Measurements from ENCODE around the gene OPN5. TPM values are rescaled to one million over a fixed set of nuclear protein-coding genes. Genes with fewer than 3 reads are reported as not detected.
A peak's percentile ranks its signal among the peaks of the same experiment; 100 is the strongest.

The OPN5 gene
- total RNA-seq, 1 experiment from 2014 or later, result not detected

DNA sequence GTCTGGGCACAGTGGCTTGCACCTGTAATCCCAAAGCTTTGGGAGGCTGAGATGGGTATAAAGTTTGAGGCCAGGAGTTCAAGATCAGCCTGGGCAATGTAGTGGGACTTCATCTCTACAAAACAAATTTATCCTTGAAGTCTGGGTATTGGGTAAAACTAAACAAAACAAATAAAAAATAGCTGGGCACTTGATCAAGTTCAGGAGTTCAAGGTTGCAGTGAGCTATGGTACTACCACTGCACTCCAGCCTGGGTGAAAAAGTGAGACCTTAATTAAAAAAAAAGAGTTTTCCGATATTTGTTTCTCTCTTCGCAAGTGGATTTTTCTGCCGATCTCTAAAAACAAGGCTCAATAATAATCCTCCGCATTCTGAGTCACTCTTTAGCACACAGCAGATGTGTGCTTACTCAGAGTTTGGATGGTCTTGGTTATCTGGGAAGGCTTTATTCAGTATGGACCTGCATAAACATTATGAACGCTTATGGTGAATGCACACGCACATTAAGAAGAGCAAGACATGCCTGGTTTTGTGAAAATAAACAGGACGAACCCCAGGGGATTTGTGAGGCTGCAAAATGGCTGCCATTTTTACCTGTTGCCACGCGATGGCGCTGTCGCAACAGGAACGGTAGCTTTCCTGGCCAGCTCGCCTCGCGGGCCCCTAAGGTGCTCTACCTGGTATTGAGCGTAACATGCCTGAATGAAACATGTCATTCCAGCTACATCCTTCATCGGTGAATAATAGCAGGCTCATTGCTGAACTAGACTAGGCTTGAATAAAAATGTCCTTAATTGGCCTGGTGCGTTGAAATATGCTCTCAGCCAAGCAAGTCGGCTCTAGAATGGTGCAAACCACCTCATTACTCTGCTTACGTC lies 6.0 kb downstream of the OPN5 start:
- DNase-seq (ENCODE audit: low read depth), result peak; percentile 50

- DNase-seq (ENCODE audit: low read depth), result no peak
Observed at GRCh38 chr6:47788498-47788884, 6.7 kb downstream of the OPN5 start.

- DNase-seq (ENCODE audit: low read depth), result no peak
Observed at GRCh38 chr6:47789553-47789952, 7.7 kb downstream of the OPN5 start.

GRCh38 chr6:47792216-47792733 lies 10.4 kb downstream of the OPN5 start:
- no peak for DNase-seq (ENCODE audit: low read depth)

- DNase-seq (ENCODE audit: low read depth), result no peak
Observed at GRCh38 chr6:47794577-47795135, 12.8 kb downstream of the OPN5 start.

- DNase-seq (ENCODE audit: low read depth), result no peak
Observed at GRCh38 chr6:47801984-47802383, 20.2 kb downstream of the OPN5 start.

DNA sequence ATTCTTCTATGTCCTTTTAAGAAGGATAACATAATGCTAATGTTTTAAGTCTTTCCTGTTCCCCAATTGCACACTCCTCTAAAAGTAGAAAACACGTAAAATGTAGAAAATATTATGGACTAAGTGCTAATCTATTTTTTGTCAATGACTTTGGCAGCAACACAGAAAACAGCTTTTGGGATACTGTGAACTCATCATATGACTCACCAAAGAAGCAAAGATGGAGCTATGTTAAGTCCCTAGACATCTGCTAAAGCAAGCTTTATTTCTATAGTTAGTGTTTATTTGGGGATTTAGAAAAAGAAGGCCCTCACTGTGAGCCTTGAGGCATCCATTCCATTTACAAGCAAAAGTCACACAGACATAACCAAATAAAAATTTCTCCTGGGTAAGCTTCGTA lies 23.0 kb downstream of the OPN5 start:
- DNase-seq (ENCODE audit: low read depth), result no peak

DNA sequence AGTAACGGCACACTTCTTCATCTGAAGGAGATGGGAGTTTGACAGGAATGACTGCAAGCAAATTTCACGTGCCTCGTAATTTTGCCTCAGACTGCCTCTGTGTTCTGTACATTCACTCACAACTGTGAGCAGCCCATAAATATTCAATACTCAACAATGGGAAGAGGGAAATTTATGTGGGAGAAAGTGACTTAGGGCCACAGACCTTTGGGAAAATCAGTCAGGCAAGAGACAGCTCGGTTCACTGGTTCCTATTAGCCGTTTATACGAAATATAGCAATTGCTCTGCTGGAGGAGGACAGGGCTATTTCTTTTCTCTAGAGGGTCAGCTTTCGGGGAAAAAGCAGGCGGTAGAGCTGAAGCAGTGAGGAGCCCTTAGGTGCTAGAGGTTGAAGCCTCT lies 28.0 kb downstream of the OPN5 start:
- DNase-seq (ENCODE audit: low read depth), result no peak

DNA sequence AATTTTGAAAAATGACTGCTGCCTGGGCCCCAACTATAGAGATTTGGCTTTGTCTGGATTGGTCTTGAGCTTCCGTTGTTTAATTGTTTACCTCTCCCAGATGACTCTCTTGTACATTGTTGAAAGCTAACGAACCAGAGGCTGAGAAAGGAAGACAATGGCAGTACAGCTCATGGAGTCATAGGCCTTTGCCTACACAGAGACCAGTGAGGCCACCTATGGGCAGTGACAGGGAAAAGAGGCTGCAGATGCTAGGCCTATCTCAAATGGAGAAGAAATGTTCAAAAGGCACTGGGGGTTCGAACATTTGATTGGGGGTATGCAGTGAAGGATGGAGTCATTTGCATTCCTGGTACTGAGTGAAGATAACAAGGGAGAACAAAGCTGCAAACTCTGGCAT lies 29.1 kb downstream of the OPN5 start:
- DNase-seq (ENCODE audit: low read depth), result no peak

DNA sequence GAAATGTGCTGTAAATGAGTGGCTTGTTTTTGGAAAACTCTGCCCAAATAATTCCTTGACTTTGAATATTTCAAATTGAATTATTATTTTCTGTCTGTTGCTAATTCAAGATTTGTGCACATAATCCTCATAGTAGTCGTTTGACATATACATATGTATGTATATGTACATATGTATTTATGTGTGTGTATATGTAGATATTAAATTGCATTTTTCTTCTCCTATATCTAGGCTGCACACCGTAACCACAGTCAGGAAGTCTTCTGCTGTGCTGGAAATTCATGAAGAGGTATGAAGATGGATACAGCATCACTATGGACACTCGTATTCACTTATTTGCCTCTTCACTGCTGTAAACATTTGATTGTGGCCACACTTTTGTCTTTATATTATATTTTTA lies 29.6 kb downstream of the OPN5 start:
- DNase-seq (ENCODE audit: low read depth), result no peak

DNA sequence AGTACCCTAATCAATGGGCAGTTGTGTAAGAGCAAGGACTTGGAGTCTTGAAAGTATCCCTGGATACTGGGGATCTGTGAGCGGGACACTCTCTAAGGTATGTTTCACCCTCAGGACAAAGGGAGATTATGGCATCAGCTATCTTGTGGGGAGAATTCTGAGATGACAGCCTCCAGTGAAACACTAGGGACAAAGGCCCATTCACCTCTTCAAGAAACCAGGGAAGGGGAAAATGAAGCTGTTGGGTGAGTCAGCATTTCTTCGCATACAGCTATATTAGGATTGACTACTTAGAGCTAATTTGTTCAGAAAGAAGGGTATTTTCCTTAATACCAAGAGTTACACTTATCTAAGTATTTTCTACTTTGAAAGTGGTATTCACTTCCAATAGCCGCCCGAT lies 35.9 kb downstream of the OPN5 start:
- DNase-seq (ENCODE audit: low read depth), result peak; percentile 33

DNA sequence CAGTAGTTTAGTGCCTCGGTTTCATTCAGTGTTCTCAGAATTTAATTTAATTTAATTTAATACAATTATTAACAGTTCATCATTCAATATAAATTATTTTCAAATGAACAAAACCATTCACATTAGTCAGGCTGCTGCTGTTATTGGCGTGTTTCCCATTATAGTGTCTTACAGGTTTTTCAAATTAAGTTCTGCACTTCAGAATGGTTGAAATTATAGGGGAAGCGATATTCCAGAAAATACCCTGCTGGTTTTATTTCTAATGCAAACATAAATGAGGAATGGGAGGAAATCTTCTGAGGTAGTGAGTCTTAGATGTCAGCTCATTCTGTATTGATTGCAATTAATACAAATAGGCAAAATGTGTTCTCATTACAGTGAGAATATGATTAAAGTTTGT lies 37.6 kb downstream of the OPN5 start:
- no peak for DNase-seq (ENCODE audit: low read depth)

GRCh38 chr6:47822856-47823554 lies 41.2 kb downstream of the OPN5 start:
- peak; percentile 7 for DNase-seq (ENCODE audit: low read depth)

DNA sequence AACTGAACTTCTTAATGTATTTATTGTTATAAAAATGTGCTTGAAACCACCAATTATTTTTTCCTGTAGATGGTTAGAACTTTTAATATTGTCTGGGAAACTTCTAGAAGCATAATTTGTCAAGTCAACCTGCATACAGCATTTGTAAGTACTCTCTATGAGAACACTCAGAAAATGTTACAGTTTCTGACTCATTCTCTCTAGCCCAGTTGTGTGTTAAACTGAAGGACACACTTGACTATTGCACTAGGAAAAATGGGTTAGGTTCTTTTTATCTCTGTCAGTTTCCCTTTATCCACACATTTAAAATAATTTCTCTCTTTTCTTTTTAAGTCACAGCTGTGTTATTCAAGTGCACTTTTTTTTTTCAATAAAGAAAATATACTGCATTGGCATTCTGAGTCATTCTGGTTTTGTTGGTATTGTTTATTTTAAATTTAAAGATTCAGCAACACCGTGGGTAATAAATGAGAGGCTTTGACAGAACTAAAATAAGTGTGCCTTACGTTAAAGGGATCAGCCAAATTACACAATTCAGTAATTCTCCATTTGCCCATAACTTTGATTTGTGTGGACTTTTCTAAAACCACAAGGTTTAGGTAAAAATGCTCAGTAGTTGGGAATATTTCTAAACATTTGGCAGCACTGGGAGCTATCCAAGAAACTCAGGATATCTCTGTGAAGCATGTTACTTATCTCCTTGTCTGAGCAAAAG lies 50.7 kb downstream of the OPN5 start:
- peak; percentile 30 for DNase-seq (ENCODE audit: low read depth)

GRCh38 chr6:47834196-47834595 lies 52.4 kb downstream of the OPN5 start:
- DNase-seq (ENCODE audit: low read depth), result no peak

DNA sequence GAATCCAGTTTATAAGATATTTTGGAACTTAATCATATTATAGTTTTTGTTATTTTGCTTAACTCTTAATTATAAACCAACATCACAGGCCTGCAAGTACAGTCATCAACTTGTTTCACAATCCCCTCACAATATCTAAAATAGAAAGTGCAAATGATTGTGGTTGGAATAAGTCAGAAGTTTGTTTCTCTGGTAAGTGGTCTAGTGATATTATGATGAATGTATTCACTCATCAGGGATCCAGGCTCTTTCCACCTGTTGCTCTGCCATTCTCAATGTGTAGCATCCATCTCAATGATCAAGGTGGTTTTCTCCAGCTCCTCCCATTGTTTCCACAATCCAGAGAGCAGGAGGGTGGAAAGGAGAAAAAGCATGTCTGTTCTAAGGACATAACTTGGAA lies 54.2 kb downstream of the OPN5 start:
- peak; percentile 32 for DNase-seq (ENCODE audit: low read depth)

GRCh38 chr6:47836639-47837038 lies 54.8 kb downstream of the OPN5 start:
- DNase-seq (ENCODE audit: low read depth), result peak; percentile 85

DNA sequence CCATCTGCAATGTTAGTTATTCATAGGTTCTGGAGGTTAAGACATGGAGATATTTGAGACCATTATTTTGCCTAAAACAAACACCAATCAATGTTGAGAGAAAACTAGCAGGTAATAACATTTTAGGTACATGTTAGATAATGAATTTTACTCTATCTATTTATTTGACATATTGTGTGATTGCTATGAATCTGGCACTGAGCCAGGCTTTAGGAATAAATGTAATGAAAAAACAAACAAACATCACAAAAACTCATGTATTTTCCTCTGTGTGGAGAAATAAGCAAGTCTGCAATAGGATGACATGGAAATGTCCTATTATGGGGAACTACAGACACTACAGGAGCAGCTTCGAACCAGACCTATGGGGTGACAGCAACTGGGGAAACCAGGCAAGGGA lies 57.8 kb downstream of the OPN5 start:
- DNase-seq (ENCODE audit: low read depth), result no peak

GRCh38 chr6:47844881-47845280 lies 63.0 kb downstream of the OPN5 start:
- DNase-seq (ENCODE audit: low read depth), result no peak

GRCh38 chr6:47846752-47847151 lies 64.9 kb downstream of the OPN5 start:
- DNase-seq (ENCODE audit: low read depth), result no peak

GRCh38 chr6:47851091-47851490 lies 69.3 kb downstream of the OPN5 start:
- no peak for DNase-seq (ENCODE audit: low read depth)

- DNase-seq (ENCODE audit: low read depth), result peak; percentile 38
Observed at GRCh38 chr6:47852727-47853126, 70.9 kb downstream of the OPN5 start.
